HepG2 (cell line): ENCODE measurements around the gene ITIH3. TPM values are rescaled to one million over a fixed set of nuclear protein-coding genes. Genes with fewer than 3 reads are reported as not detected.

Source experiments
- EZH2 ChIP-seq: conservative IDR thresholded peaks from 2 replicates; pipeline ENCODE4 v1.6.1; 2012; ENCODE audit warnings: mild to moderate bottlenecking, low read depth, low read length, moderate library complexity
- HMGA1 ChIP-seq: sonication (generic); formaldehyde crosslinking; conservative IDR thresholded peaks from 2 replicates; pipeline ENCODE4 v1.4.0; 2020; ENCODE audit warnings: missing genetic modification reagents
- HNRNPLL ChIP-seq: fragments of 200-400 bp; formaldehyde crosslinking; IDR thresholded peaks from 2 replicates; pipeline ENCODE4 v1.6.1; 2017; ENCODE audit warnings: mild to moderate bottlenecking, low read depth, low read length; ENCODE audit not compliant: poor library complexity, severe bottlenecking
- HOXA7 ChIP-seq: sonication (generic); formaldehyde crosslinking; IDR thresholded peaks from 2 replicates; pipeline ENCODE4 v1.8.1; 2022; ENCODE audit warnings: mild to moderate bottlenecking, missing genetic modification reagents, moderate library complexity
- KDM6A ChIP-seq: IDR thresholded peaks from 2 replicates; pipeline ENCODE4 v1.6.1; 2016; ENCODE audit warnings: low read depth
- NFIC ChIP-seq: IDR thresholded peaks from 2 replicates; pipeline ENCODE4 v1.6.1; 2012; ENCODE audit warnings: mild to moderate bottlenecking, low read length, inconsistent platforms
- STAG1 ChIP-seq: sonication (generic); formaldehyde crosslinking; IDR thresholded peaks from 2 replicates; pipeline ENCODE4 v1.4.0; 2020; ENCODE audit warnings: missing genetic modification reagents
- U2AF1 ChIP-seq: fragments of 200-400 bp; formaldehyde crosslinking; optimal IDR thresholded peaks from 2 replicates; pipeline ENCODE3; 2017; ENCODE audit warnings: mild to moderate bottlenecking, low read depth, low read length
- ZKSCAN5 ChIP-seq: sonication (generic); formaldehyde crosslinking; IDR thresholded peaks from 2 replicates; pipeline ENCODE4 v1.5.1; 2020; ENCODE audit warnings: mild to moderate bottlenecking, missing genetic modification reagents
- ZNF225 ChIP-seq: sonication (generic); formaldehyde crosslinking; IDR thresholded peaks from 2 replicates; pipeline ENCODE4 v1.4.0; 2020; ENCODE audit warnings: mild to moderate bottlenecking, missing genetic modification reagents
- ZNF333 ChIP-seq: sonication (generic); formaldehyde crosslinking; IDR thresholded peaks from 2 replicates; pipeline ENCODE4 v1.4.0; 2020; ENCODE audit warnings: mild to moderate bottlenecking, missing genetic modification reagents, borderline replicate concordance
- ZNF337 ChIP-seq: sonication (generic); formaldehyde crosslinking; IDR thresholded peaks from 2 replicates; pipeline ENCODE4 v1.5.1; 2020; ENCODE audit warnings: missing genetic modification reagents, low read depth, mild to moderate bottlenecking, borderline replicate concordance
- ZNF607 ChIP-seq: sonication (generic); formaldehyde crosslinking; IDR thresholded peaks from 2 replicates; pipeline ENCODE4 v1.5.1; 2020; ENCODE audit warnings: missing genetic modification reagents, mild to moderate bottlenecking, borderline replicate concordance
- ZNF644 ChIP-seq: IDR thresholded peaks from 2 replicates; pipeline ENCODE4 v1.6.1; 2016; ENCODE audit warnings: low read depth
- ZNF747 ChIP-seq: sonication (generic); formaldehyde crosslinking; IDR thresholded peaks from 2 replicates; pipeline ENCODE4 v1.8.1; 2023; ENCODE audit warnings: missing genetic modification reagents, mild to moderate bottlenecking, borderline replicate concordance
- polyA plus RNA-seq, 8 experiments: library from polyadenylated mRNA; depleted of rRNA in 3 of 8; stranded (reverse) in 7 of 8; unstranded in 1 of 8; fragments of >200 nt; fragmentation: Illumina TruSeq in 4 of 8; extraction: Trizol in 4 of 8; gene quantifications; 2 replicates each; pipeline versions ENCODE4 v1.2.1 to v1.2.3, GENCODE V29; 2011 to 2016; ENCODE audit warnings: low read depth in 4 of 8, missing spikeins in 1 of 8, mixed read lengths in 1 of 8; ENCODE audit not compliant: insufficient read depth in 1 of 8
- total RNA-seq, 5 experiments: library from RNA; depleted of rRNA; stranded (reverse); fragments of >200 nt; fragmentation: Illumina TruSeq; extraction: Trizol; gene quantifications; 2 replicates each; pipeline ENCODE4 v1.2.3, GENCODE V29; 2016; ENCODE audit warnings: low read depth in 1 of 5
- TF ChIP-seq, protein P1 (sequence below): sonication (generic); formaldehyde crosslinking; IDR thresholded peaks from 2 replicates; pipeline ENCODE4 v1.4.0; 2020; ENCODE audit warnings: missing genetic modification reagents, borderline replicate concordance
- TF ChIP-seq, protein P2 (sequence below): sonication (generic); formaldehyde crosslinking; IDR thresholded peaks from 2 replicates; pipeline ENCODE4 v1.4.0; 2020; ENCODE audit warnings: mild to moderate bottlenecking, missing genetic modification reagents
- TF ChIP-seq, protein P3 (sequence below): sonication (generic); formaldehyde crosslinking; IDR thresholded peaks from 2 replicates; pipeline ENCODE4 v1.4.0; 2020; ENCODE audit warnings: missing genetic modification reagents, mild to moderate bottlenecking, borderline replicate concordance
- TF ChIP-seq, protein P4 (sequence below): sonication (generic); formaldehyde crosslinking; IDR thresholded peaks from 2 replicates; pipeline ENCODE4 v1.5.1; 2020; ENCODE audit warnings: missing genetic modification reagents, mild to moderate bottlenecking, borderline replicate concordance

The ITIH3 gene
- total and polyA plus RNA-seq, 2 of the 13 experiments (the other 11 are each of a cell fraction or from before 2014, with no cell fraction given), result 105 to 632 TPM

DNA sequence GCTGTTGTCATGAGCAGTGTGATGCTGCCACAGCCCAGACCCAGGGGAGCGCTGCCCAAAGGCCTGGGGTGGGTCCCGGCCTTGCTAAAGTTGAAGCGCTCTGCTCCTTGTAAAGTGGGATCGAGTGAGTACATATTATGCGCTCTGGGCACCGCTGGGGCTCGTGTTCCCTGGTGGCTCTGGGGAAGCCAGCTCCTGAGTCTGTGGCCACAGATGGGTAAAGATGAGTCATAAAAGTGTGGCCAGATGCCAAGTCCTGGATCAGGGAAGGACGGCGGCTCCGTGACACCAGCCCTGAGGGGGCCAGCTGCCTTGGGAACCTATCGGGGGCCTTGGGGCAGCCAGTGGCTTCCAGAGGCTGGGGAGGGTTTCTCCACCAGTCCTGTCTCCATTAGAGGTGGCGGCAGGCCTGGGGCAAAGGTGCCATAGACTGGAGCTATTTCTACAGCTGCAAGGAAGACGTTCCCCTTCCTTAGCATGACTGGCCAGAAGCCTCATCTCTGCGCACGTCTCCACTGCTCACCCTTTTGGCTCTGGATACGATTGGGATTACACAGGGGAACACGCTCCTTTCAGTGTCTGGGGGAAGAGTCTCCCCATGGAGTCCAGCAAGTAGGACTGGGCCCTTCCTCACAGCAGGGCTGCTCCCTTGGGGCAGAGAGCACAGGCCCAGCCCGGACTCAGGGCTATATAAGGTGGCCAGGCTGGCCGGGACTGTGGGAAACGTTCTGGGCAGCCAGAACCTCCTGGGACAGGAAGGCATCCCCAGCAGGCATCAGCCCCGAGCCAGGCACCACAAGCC lies 37.1 kb downstream of the ITIH3 start (continued):
- TF ChIP-seq, protein P1, sequence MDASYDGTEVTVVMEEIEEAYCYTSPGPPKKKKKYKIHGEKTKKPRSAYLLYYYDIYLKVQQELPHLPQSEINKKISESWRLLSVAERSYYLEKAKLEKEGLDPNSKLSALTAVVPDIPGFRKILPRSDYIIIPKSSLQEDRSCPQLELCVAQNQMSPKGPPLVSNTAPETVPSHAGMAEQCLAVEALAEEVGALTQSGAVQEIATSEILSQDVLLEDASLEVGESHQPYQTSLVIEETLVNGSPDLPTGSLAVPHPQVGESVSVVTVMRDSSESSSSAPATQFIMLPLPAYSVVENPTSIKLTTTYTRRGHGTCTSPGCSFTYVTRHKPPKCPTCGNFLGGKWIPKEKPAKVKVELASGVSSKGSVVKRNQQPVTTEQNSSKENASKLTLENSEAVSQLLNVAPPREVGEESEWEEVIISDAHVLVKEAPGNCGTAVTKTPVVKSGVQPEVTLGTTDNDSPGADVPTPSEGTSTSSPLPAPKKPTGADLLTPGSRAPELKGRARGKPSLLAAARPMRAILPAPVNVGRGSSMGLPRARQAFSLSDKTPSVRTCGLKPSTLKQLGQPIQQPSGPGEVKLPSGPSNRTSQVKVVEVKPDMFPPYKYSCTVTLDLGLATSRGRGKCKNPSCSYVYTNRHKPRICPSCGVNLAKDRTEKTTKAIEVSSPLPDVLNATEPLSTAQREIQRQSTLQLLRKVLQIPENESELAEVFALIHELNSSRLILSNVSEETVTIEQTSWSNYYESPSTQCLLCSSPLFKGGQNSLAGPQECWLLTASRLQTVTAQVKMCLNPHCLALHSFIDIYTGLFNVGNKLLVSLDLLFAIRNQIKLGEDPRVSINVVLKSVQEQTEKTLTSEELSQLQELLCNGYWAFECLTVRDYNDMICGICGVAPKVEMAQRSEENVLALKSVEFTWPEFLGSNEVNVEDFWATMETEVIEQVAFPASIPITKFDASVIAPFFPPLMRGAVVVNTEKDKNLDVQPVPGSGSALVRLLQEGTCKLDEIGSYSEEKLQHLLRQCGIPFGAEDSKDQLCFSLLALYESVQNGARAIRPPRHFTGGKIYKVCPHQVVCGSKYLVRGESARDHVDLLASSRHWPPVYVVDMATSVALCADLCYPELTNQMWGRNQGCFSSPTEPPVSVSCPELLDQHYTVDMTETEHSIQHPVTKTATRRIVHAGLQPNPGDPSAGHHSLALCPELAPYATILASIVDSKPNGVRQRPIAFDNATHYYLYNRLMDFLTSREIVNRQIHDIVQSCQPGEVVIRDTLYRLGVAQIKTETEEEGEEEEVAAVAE (CRISPR knock-in tag), result no peak
- TF ChIP-seq HMGA1 (CRISPR knock-in tag), result no peak
- no peak for TF ChIP-seq HNRNPLL
- TF ChIP-seq ZNF644, result no peak
- TF ChIP-seq, protein P2, sequence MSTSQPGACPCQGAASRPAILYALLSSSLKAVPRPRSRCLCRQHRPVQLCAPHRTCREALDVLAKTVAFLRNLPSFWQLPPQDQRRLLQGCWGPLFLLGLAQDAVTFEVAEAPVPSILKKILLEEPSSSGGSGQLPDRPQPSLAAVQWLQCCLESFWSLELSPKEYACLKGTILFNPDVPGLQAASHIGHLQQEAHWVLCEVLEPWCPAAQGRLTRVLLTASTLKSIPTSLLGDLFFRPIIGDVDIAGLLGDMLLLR (CRISPR knock-in tag), result no peak
- no peak for TF ChIP-seq ZNF337
- no peak for TF ChIP-seq KDM6A
- no peak for TF ChIP-seq EZH2
- TF ChIP-seq, protein P3, sequence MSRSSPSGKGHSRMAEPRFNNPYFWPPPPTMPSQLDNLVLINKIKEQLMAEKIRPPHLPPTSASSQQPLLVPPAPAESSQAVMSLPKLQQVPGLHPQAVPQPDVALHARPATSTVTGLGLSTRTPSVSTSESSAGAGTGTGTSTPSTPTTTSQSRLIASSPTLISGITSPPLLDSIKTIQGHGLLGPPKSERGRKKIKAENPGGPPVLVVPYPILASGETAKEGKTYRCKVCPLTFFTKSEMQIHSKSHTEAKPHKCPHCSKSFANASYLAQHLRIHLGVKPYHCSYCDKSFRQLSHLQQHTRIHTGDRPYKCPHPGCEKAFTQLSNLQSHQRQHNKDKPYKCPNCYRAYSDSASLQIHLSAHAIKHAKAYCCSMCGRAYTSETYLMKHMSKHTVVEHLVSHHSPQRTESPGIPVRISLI (CRISPR knock-in tag), result no peak
- no peak for TF ChIP-seq HOXA7 (CRISPR knock-in tag)
- TF ChIP-seq STAG1 (CRISPR knock-in tag), result no peak
- no peak for TF ChIP-seq NFIC
- no peak for TF ChIP-seq ZNF747
- TF ChIP-seq, protein P4, sequence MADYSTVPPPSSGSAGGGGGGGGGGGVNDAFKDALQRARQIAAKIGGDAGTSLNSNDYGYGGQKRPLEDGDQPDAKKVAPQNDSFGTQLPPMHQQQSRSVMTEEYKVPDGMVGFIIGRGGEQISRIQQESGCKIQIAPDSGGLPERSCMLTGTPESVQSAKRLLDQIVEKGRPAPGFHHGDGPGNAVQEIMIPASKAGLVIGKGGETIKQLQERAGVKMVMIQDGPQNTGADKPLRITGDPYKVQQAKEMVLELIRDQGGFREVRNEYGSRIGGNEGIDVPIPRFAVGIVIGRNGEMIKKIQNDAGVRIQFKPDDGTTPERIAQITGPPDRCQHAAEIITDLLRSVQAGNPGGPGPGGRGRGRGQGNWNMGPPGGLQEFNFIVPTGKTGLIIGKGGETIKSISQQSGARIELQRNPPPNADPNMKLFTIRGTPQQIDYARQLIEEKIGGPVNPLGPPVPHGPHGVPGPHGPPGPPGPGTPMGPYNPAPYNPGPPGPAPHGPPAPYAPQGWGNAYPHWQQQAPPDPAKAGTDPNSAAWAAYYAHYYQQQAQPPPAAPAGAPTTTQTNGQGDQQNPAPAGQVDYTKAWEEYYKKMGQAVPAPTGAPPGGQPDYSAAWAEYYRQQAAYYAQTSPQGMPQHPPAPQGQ, result no peak
- no peak for TF ChIP-seq ZNF607 (CRISPR knock-in tag)
- no peak for TF ChIP-seq U2AF1
- TF ChIP-seq ZNF225 (CRISPR knock-in tag), result no peak
- TF ChIP-seq ZNF333 (CRISPR knock-in tag), result no peak
- TF ChIP-seq ZKSCAN5, result no peak
